Measurements from ENCODE around the gene CISD3. TPM values are rescaled to one million over a fixed set of nuclear protein-coding genes. Genes with fewer than 3 reads are reported as not detected.

Gene CISD3
- polyA plus RNA-seq, 3 donors: 12.1 to 15.9 (median 13.7) TPM

- DNase-seq: no peak
Observed at GRCh38 chr17:38753071-38753506, 22.9 kb downstream of the CISD3 start.

- no peak for DNase-seq
Observed at GRCh38 chr17:38761612-38762011, 31.5 kb downstream of the CISD3 start.

- no peak for DNase-seq
Observed at GRCh38 chr17:38762231-38762630, 32.1 kb downstream of the CISD3 start.

- DNase-seq: no peak
Observed at GRCh38 chr17:38766341-38766740, 36.2 kb downstream of the CISD3 start.

GRCh38 chr17:38768417-38768816 is 38.3 kb downstream of the CISD3 start:
- no peak for DNase-seq

GRCh38 chr17:38773258-38773657 is 43.1 kb downstream of the CISD3 start:
- DNase-seq: no peak

GRCh38 chr17:38777641-38778250 is 47.6 kb downstream of the CISD3 start:
- DNase-seq: no peak

- no peak for DNase-seq
Observed at GRCh38 chr17:38779965-38780752, 50.0 kb downstream of the CISD3 start.

GRCh38 chr17:38783227-38783626 is 53.1 kb downstream of the CISD3 start:
- no peak for DNase-seq

Other genes starting within 250 kb of the CISD3 start
- 1 to 10 TPM; 4.2 to 6.7 (median 6.2) TPM for gene SRCIN1, start 124.4 kb upstream of the CISD3 start, polyA plus RNA-seq (ENCODE audit: insufficient read length in 3 of 3)
- 1 to 10 TPM; 1.6 to 1.7 (median 1.7) TPM for gene EPOP, start 55.4 kb upstream of the CISD3 start, polyA plus RNA-seq (ENCODE audit: insufficient read length in 3 of 3)
- gene MLLT6, start 25.1 kb upstream of the CISD3 start, polyA plus RNA-seq (ENCODE audit: insufficient read length in 3 of 3): 100 to 1,000 TPM in 2 of 3 donors, 10 to 100 TPM in 1; 74.2 to 131 (median 127) TPM
- 10 to 100 TPM; 77.2 to 86.4 (median 86.2) TPM for gene PCGF2, start 18.0 kb downstream of the CISD3 start, polyA plus RNA-seq (ENCODE audit: insufficient read length in 3 of 3)
- gene PSMB3, start 22.4 kb downstream of the CISD3 start, polyA plus RNA-seq (ENCODE audit: insufficient read length in 3 of 3): 100 to 1,000 TPM; 116 to 125 (median 123) TPM
- gene PIP4K2B, start 69.2 kb downstream of the CISD3 start, polyA plus RNA-seq (ENCODE audit: insufficient read length in 3 of 3): 10 to 100 TPM; 78.6 to 80.9 (median 78.6) TPM
- gene CWC25, start 95.0 kb downstream of the CISD3 start, polyA plus RNA-seq (ENCODE audit: insufficient read length in 3 of 3): 10 to 100 TPM; 24.6 to 33.0 (median 28.6) TPM
- 1,000 to 10,000 TPM; 2,304 to 2,705 (median 2,321) TPM for gene RPL23, start 123.4 kb downstream of the CISD3 start, polyA plus RNA-seq (ENCODE audit: insufficient read length in 3 of 3)
- 100 to 1,000 TPM; 155 to 161 (median 157) TPM for gene LASP1, start 139.7 kb downstream of the CISD3 start, polyA plus RNA-seq (ENCODE audit: insufficient read length in 3 of 3)
- gene FBXO47, start 237.1 kb downstream of the CISD3 start, polyA plus RNA-seq (ENCODE audit: insufficient read length in 3 of 3): under 1 TPM in 1 of 3 donors, not detected in 2; 0.10 TPM

Data from renal pelvis (tissue), 4 donors.